HepG2 (cell line): ENCODE data around the gene IGF2BP3. TPM values are rescaled to one million over a fixed set of nuclear protein-coding genes. Genes with fewer than 3 reads are reported as not detected.

Source experiments
- ARNTL ChIP-seq: sonication (generic); formaldehyde crosslinking; IDR thresholded peaks from 2 replicates; pipeline ENCODE4 v1.4.0; 2020; ENCODE audit warnings: mild to moderate bottlenecking, missing genetic modification reagents
- EZH2 ChIP-seq: conservative IDR thresholded peaks from 2 replicates; pipeline ENCODE4 v1.6.1; 2012; ENCODE audit warnings: mild to moderate bottlenecking, low read depth, low read length, moderate library complexity
- FOXO1 ChIP-seq: sonication (generic); formaldehyde crosslinking; IDR thresholded peaks from 2 replicates; pipeline ENCODE4 v1.4.0; 2020; ENCODE audit warnings: missing genetic modification reagents
- HNRNPK ChIP-seq: fragments of 200-400 bp; formaldehyde crosslinking; IDR thresholded peaks from 2 replicates; pipeline ENCODE4 v1.6.1; 2018; ENCODE audit warnings: low read length, low read depth, moderate library complexity, mild to moderate bottlenecking; ENCODE audit not compliant: poor library complexity, severe bottlenecking
- HNRNPL ChIP-seq: fragments of 200-400 bp; formaldehyde crosslinking; IDR thresholded peaks from 2 replicates; pipeline ENCODE4 v1.6.1; 2017; ENCODE audit warnings: mild to moderate bottlenecking, low read depth, low read length
- KMT2A ChIP-seq: sonication (generic); formaldehyde crosslinking; IDR thresholded peaks from 2 replicates; pipeline ENCODE4 v1.4.0; 2020; ENCODE audit warnings: missing genetic modification reagents
- KMT2B ChIP-seq: IDR thresholded peaks from 2 replicates; pipeline ENCODE4 v1.6.1; 2016; ENCODE audit warnings: missing genetic modification reagents, missing compliant biosample characterization
- MBD4 ChIP-seq: IDR thresholded peaks from 2 replicates; pipeline ENCODE4 v1.6.1; 2012; ENCODE audit warnings: low read length, inconsistent platforms, borderline replicate concordance
- SMAD3 ChIP-seq: sonication (generic); formaldehyde crosslinking; IDR thresholded peaks from 2 replicates; pipeline ENCODE4 v1.4.0; 2020; ENCODE audit warnings: missing genetic modification reagents
- SRF ChIP-seq: IDR thresholded peaks from 2 replicates; pipeline ENCODE4 v1.6.1; 2011; ENCODE audit warnings: mild to moderate bottlenecking, low read depth, low read length, moderate library complexity
- TOE1 ChIP-seq: sonication (generic); formaldehyde crosslinking; IDR thresholded peaks from 2 replicates; pipeline ENCODE4 v1.4.0; 2020; ENCODE audit warnings: mild to moderate bottlenecking, missing genetic modification reagents
- ZBTB38 ChIP-seq: sonication (generic); formaldehyde crosslinking; IDR thresholded peaks from 2 replicates; pipeline ENCODE4 v1.5.1; 2020; ENCODE audit warnings: mild to moderate bottlenecking, missing genetic modification reagents
- ZFY ChIP-seq: sonication (generic); formaldehyde crosslinking; IDR thresholded peaks from 2 replicates; pipeline ENCODE4 v1.4.0; 2020; ENCODE audit warnings: missing genetic modification reagents
- ZNF296 ChIP-seq: sonication (generic); formaldehyde crosslinking; conservative IDR thresholded peaks from 2 replicates; pipeline ENCODE4 v1.5.0; 2020; ENCODE audit warnings: mild to moderate bottlenecking, missing genetic modification reagents
- ZNF484 ChIP-seq: sonication (generic); formaldehyde crosslinking; IDR thresholded peaks from 2 replicates; pipeline ENCODE4 v1.5.1; 2020; ENCODE audit warnings: mild to moderate bottlenecking, low read depth, missing genetic modification reagents, borderline replicate concordance
- ZNF567 ChIP-seq: sonication (generic); formaldehyde crosslinking; IDR thresholded peaks from 2 replicates; pipeline ENCODE4 v1.8.1; 2023; ENCODE audit warnings: mild to moderate bottlenecking, missing genetic modification reagents, borderline replicate concordance
- ZNF616 ChIP-seq: sonication (generic); formaldehyde crosslinking; IDR thresholded peaks from 2 replicates; pipeline ENCODE4 v1.5.0; 2020; ENCODE audit warnings: low read depth, mild to moderate bottlenecking, missing genetic modification reagents
- ZNF619 ChIP-seq: sonication (generic); formaldehyde crosslinking; IDR thresholded peaks from 2 replicates; pipeline ENCODE4 v1.4.0; 2020; ENCODE audit warnings: mild to moderate bottlenecking, missing genetic modification reagents
- ZZZ3 ChIP-seq: sonication (generic); formaldehyde crosslinking; IDR thresholded peaks from 2 replicates; pipeline ENCODE4 v1.4.0; 2020; ENCODE audit warnings: missing genetic modification reagents, mild to moderate bottlenecking, borderline replicate concordance
- polyA plus RNA-seq, 8 experiments: library from polyadenylated mRNA; depleted of rRNA in 3 of 8; stranded (reverse) in 7 of 8; unstranded in 1 of 8; fragments of >200 nt; fragmentation: Illumina TruSeq in 4 of 8; extraction: Trizol in 4 of 8; gene quantifications; 2 replicates each; pipeline versions ENCODE4 v1.2.1 to v1.2.3, GENCODE V29; 2011 to 2016; ENCODE audit warnings: low read depth in 4 of 8, missing spikeins in 1 of 8, mixed read lengths in 1 of 8; ENCODE audit not compliant: insufficient read depth in 1 of 8
- total RNA-seq, 5 experiments: library from RNA; depleted of rRNA; stranded (reverse); fragments of >200 nt; fragmentation: Illumina TruSeq; extraction: Trizol; gene quantifications; 2 replicates each; pipeline ENCODE4 v1.2.3, GENCODE V29; 2016; ENCODE audit warnings: low read depth in 1 of 5
- TF ChIP-seq, protein P1 (sequence below): sonication (generic); formaldehyde crosslinking; IDR thresholded peaks from 2 replicates; pipeline ENCODE4 v1.5.1; 2020; ENCODE audit warnings: missing genetic modification reagents, mild to moderate bottlenecking, borderline replicate concordance
- TF ChIP-seq, protein P2 (sequence below): sonication (generic); formaldehyde crosslinking; IDR thresholded peaks from 2 replicates; pipeline ENCODE4 v1.4.0; 2020; ENCODE audit warnings: mild to moderate bottlenecking, missing genetic modification reagents
- TF ChIP-seq, protein P3 (sequence below): sonication (generic); formaldehyde crosslinking; IDR thresholded peaks from 2 replicates; pipeline ENCODE4 v1.5.1; 2020; ENCODE audit warnings: missing genetic modification reagents, mild to moderate bottlenecking, borderline replicate concordance
- TF ChIP-seq, protein P4 (sequence below): sonication (generic); formaldehyde crosslinking; IDR thresholded peaks from 2 replicates; pipeline ENCODE4 v1.4.0; 2020; ENCODE audit warnings: missing genetic modification reagents, borderline replicate concordance

The IGF2BP3 gene
- total and polyA plus RNA-seq, 2 of the 13 experiments (the other 11 are each of a cell fraction or from before 2014, with no cell fraction given): 37.7 to 39.5 TPM

DNA sequence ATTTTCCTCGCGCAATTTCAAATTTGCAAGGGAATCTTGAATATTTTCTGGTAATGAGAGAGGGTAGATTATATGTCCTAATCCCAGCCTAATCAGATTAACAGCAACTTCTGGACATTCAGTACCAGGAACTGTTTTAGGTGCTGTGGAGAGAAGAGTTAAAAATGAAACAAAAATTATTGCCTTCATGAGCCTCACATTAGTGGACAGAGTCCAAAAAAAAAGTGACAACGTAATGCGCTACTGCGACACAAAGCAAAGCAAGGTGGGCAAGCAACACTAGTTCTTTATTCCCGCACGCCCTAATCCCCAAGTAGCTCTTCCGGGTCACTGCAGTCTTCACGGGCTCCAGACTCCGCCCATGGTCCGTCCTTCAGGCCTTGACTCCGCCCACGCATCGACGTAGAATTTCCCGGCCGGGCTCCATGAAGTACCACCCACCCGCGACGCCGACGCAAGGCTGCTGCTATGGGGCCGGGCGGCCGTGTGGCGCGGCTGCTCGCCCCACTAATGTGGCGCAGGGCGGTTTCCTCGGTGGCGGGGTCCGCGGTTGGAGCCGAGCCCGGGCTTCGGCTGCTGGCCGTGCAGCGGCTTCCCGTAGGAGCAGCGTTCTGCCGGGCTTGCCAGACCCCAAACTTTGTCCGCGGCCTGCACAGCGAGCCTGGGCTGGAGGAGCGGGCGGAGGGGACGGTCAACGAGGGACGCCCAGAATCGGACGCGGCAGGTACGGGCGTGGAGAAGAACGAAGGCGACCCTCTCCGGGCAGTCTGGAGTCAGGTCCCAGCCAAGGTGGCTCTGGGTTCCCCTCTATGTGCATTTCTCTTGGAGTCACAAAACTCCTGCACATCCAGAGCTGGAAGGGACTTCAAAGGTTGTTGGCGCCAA is 171.2 kb downstream of the IGF2BP3 start, which contains the start of gene MALSU1 (continued):
- no peak for TF ChIP-seq ZNF567 (CRISPR knock-in tag)
- TF ChIP-seq ZBTB38 (CRISPR knock-in tag): peak; percentile 67; the same call in 1 of the 2 replicates
- TF ChIP-seq FOXO1 (CRISPR knock-in tag): peak; percentile 51; the same call in 1 of the 2 replicates
- TF ChIP-seq HNRNPL: 0 out of 2 replicates have a peak, but pooled peaks have one; percentile 39
- TF ChIP-seq ZFY (CRISPR knock-in tag): peak; percentile 98
- no peak; the same call in 1 of the 2 replicates for TF ChIP-seq ZZZ3 (CRISPR knock-in tag)
- no peak for TF ChIP-seq ZNF616 (CRISPR knock-in tag)
- TF ChIP-seq, protein P1, sequence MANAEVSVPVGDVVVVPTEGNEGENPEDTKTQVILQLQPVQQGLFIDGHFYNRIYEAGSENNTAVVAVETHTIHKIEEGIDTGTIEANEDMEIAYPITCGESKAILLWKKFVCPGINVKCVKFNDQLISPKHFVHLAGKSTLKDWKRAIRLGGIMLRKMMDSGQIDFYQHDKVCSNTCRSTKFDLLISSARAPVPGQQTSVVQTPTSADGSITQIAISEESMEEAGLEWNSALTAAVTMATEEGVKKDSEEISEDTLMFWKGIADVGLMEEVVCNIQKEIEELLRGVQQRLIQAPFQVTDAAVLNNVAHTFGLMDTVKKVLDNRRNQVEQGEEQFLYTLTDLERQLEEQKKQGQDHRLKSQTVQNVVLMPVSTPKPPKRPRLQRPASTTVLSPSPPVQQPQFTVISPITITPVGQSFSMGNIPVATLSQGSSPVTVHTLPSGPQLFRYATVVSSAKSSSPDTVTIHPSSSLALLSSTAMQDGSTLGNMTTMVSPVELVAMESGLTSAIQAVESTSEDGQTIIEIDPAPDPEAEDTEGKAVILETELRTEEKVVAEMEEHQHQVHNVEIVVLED (CRISPR knock-in tag): peak; percentile 88
- TF ChIP-seq ZNF296 (CRISPR knock-in tag): no peak
- peak; percentile 82; the same call in 1 of the 2 replicates for TF ChIP-seq KMT2B (CRISPR knock-in tag)
- TF ChIP-seq TOE1 (CRISPR knock-in tag): no peak
- TF ChIP-seq ZNF484 (CRISPR knock-in tag): no peak
- no peak for TF ChIP-seq EZH2
- TF ChIP-seq, protein P2, sequence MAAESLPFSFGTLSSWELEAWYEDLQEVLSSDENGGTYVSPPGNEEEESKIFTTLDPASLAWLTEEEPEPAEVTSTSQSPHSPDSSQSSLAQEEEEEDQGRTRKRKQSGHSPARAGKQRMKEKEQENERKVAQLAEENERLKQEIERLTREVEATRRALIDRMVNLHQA (CRISPR knock-in tag): no peak
- TF ChIP-seq, protein P3, sequence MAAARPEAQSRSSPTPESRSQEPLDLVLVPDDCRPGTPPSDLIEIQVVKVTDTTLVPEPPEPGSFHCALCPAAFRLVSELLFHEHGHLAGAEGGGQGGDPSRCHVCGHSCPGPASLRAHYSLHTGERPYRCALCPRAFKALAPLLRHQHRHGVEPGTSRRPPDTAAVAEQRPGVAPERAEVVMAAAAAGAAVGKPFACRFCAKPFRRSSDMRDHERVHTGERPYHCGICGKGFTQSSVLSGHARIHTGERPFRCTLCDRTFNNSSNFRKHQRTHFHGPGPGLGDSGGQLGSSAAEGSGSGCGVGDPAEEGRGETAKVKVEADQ (CRISPR knock-in tag): peak; percentile 85
- no peak for TF ChIP-seq MBD4
- TF ChIP-seq, protein P4, sequence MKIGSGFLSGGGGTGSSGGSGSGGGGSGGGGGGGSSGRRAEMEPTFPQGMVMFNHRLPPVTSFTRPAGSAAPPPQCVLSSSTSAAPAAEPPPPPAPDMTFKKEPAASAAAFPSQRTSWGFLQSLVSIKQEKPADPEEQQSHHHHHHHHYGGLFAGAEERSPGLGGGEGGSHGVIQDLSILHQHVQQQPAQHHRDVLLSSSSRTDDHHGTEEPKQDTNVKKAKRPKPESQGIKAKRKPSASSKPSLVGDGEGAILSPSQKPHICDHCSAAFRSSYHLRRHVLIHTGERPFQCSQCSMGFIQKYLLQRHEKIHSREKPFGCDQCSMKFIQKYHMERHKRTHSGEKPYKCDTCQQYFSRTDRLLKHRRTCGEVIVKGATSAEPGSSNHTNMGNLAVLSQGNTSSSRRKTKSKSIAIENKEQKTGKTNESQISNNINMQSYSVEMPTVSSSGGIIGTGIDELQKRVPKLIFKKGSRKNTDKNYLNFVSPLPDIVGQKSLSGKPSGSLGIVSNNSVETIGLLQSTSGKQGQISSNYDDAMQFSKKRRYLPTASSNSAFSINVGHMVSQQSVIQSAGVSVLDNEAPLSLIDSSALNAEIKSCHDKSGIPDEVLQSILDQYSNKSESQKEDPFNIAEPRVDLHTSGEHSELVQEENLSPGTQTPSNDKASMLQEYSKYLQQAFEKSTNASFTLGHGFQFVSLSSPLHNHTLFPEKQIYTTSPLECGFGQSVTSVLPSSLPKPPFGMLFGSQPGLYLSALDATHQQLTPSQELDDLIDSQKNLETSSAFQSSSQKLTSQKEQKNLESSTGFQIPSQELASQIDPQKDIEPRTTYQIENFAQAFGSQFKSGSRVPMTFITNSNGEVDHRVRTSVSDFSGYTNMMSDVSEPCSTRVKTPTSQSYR: no peak
- TF ChIP-seq SMAD3: peak; percentile 69
- peak; percentile 97 for TF ChIP-seq KMT2A (CRISPR knock-in tag)
- TF ChIP-seq HNRNPK: peak; percentile 30
- peak; percentile 25; the same call in 1 of the 2 replicates for TF ChIP-seq ARNTL
- no peak for TF ChIP-seq SRF
- TF ChIP-seq ZNF619 (CRISPR knock-in tag): no peak
